ENCODE results near the gene MXI1.

The MXI1 gene

DNA sequence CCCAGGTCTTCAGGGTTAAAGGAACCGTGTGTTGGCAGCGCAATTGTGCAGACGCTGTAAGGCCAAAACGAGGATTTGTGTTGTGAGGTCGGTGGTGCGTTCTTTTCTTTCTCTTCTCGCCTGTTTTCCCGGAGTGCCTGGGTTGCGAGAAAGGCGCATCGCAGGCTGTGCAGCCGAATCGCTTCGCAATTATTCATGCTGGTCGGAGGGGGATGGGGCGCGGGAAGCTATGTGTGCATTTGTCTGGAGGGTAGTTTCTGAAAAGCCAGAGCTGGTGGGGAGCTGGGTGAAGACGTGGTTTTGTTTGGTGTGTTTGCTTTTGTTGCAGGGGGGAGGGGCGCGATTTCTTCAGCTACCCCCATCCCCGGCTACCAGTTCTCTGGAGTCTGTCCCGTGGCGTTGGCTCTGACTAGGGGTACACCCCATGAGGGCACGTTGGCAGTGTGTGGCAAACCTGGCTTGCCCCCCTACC, 2.1 kb downstream of the MXI1 start:
- Histone ChIP-seq H3K4me3 (ENCODE audit: low read depth in 1 of 2, low read length in 2 of 2) (peak overlapping the region; percentile 55 to 92), H3K27ac (ENCODE audit: low read depth, low read length) (peak overlapping the region; percentile 52), H3K27me3 (ENCODE audit: control insufficient read depth in 1 of 2, insufficient read depth in 2 of 2, low read length in 2 of 2) (no peaks in the 10 kb centered on the region), H3K36me3 (ENCODE audit: insufficient read depth, low read length) (no peaks in the 10 kb centered on the region), H3K9me3 (ENCODE audit: low read length) (no peaks in the 10 kb centered on the region), H3K9ac (ENCODE audit: low read length) (peak overlapping the region; percentile 65), H3K4me1 (ENCODE audit: insufficient read depth, low read length) (peaks cover 35% of the 10 kb centered on the region)

DNA sequence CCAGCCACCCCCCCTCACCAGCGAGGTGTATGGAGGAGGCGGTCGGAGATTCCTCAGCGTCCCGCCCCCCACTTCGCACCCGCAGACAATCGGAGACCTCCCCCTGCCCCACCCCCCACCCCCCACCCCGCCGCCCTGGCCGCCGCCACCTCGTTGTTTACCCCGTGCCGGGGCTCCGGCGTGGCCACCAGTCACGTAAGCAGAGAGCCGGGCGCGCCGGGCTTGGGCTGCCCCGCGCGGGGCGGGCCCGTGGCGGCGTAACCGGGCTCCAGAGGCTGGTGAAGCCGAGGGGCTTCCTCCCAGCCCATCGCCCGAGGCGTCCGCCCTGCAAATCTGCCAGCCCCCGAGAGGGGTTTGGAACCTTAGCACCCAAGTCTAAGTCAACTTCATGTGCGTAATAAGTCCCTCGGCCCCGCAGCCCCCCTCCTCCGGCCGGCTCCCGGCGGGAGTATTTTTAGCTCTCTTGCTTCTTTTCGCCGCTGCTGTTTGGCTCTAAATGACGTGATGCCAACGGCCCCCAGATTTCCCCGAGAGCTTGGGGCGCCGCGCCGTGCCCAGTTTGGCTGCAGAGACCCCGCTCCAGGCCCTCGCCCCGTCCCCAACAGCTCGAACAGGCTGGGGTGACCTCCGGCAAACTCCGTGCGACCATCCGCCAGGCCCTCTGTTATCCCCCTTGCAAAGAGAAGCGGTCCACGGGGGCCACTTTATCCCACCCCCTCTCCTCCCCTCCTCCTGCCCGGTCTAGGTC, 2.7 kb downstream of the MXI1 start:
- peak overlapping the region; percentile 69 for H3K9ac ChIP-seq (ENCODE audit: low read length)
- peaks cover 41% of the 10 kb centered on the region for H3K4me1 ChIP-seq (ENCODE audit: insufficient read depth, low read length)

DNA sequence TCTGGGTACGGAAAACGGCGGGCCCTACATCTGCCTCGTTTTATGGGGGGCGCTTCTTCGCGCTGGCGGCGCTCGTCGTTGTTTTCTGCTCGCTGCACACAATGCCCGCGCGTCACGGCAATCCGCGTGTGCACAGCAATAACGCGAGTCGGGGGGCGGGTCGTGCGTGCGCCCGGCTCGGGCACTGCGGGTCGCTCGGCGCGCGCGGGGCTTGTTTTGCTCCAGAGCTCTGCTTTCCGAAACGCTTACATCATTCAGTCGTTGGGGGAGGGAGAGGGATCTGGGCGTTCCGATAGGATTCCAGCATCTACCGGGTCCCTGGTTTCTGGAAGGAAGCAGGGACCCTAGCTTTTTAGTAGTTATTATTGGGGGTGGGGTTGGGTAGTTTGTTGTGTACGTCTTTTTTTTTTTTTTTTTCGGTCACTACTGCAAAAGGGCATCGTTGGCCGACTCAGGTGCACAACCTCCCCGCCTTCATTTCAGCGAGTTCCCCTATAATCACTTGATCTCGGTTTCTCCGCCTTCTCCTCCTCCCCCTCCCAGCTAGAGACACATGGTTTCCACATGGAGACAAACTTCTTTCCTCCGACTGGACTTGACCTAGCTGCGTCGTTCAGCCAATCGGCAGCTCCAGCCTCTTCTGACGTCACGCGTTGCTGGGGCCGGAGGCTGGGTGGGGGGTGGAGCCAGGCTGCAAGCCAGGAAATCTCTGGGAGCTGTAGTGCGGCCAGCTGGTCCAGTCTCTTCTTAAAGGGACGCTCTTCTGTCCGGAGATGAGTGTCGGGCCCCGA, 3.5 kb downstream of the MXI1 start:
- H3K4me1 ChIP-seq (ENCODE audit: insufficient read depth, low read length) = peaks cover 49% of the 10 kb centered on the region
- no peaks in the 10 kb centered on the region for H3K9me3 ChIP-seq (ENCODE audit: low read length)
- peak overlapping the region; percentile 69 for H3K9ac ChIP-seq (ENCODE audit: low read length)
- no peaks in the 10 kb centered on the region for H3K36me3 ChIP-seq (ENCODE audit: insufficient read depth, low read length)
- H3K4me3 ChIP-seq (ENCODE audit: low read depth in 1 of 2, low read length in 2 of 2) = peak overlapping the region; percentile 71 to 84
- H3K27me3 ChIP-seq (ENCODE audit: control insufficient read depth in 1 of 2, insufficient read depth in 2 of 2, low read length in 2 of 2) = no peaks in the 10 kb centered on the region
- H3K27ac ChIP-seq (ENCODE audit: low read depth, low read length) = peak overlapping the region; percentile 97

More for the DNA sequence above, 2.7 kb downstream of the MXI1 start:
- Histone ChIP-seq H3K9me3 (ENCODE audit: low read length) (no peaks in the 10 kb centered on the region), H3K27me3 (ENCODE audit: control insufficient read depth in 1 of 2, insufficient read depth in 2 of 2, low read length in 2 of 2) (no peaks in the 10 kb centered on the region), H3K27ac (ENCODE audit: low read depth, low read length) (peak overlapping the region; percentile 97), H3K4me3 (ENCODE audit: low read depth in 1 of 2, low read length in 2 of 2) (peak overlapping the region; percentile 71 to 92), H3K36me3 (ENCODE audit: insufficient read depth, low read length) (no peaks in the 10 kb centered on the region)

DNA sequence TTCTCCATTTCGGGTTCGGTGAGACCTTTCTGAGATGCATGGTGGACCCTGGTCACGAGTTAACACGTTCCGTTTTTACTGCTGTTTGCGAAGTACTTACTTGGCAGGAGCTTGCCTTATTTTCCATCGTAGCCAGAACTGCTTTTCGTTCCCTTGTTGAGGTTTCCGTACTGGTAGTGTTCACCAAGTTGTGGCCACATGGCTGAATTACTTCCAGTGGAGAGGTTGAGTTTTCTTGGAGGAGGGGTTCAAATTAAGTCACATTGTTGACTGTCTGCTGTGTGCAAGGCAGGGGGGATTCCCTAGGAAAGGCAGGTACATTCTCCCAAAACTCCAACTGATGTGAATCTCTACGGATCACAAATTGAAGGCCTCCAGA, 4.0 kb downstream of the MXI1 start:
- Histone ChIP-seq H3K9ac (ENCODE audit: low read length) (peak overlapping the region; percentile 32), H3K27me3 (ENCODE audit: control insufficient read depth in 1 of 2, insufficient read depth in 2 of 2, low read length in 2 of 2) (no peaks in the 10 kb centered on the region), H3K4me1 (ENCODE audit: insufficient read depth, low read length) (peaks cover 55% of the 10 kb centered on the region), H3K4me3 (ENCODE audit: low read depth in 1 of 2, low read length in 2 of 2) (peak overlapping the region; percentile 33 to 84), H3K9me3 (ENCODE audit: low read length) (no peaks in the 10 kb centered on the region), H3K36me3 (ENCODE audit: insufficient read depth, low read length) (no peaks in the 10 kb centered on the region), H3K27ac (ENCODE audit: low read depth, low read length) (peak overlapping the region; percentile 97)

DNA sequence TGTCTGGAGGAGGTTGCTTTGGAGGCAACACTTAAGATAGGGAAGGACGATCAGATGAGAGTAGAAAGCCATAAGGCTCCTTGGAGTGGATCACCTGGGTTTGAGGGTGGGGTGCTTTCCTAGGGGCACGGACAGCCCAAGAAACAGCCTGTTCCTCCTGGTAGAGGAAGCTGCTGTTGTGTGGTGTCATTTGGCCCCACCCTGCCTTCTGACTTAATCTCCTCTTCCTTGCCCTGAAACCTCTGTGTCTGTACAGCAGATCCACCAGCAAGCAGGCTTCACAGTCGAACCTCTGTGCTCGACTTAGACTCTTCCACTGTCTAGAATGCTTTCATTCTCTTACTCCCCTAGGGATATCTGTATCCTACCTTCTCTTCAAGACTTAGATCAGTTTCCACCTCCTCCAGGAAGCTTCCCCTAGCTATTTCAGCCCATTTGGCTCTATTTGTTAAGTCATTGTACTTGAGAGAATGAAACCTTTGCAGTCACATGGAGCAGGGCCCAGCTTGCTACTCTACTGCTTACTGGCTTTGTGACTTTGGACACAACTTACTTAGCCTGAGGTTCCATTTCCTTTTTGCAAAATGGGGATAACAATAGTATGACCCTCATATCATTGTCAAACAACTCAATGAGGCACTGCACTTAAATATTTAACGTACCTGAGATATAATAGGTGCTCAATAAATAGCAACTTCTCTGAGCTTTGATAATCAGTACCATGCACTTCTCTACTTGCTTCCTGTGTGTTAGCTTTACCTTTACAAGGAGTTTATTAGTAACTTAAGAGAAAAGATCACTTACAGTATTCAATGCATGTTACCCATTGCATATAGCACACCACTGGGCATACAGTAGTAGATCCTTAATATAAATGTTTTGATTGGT, 5.0 kb downstream of the MXI1 start:
- Histone ChIP-seq H3K9ac (ENCODE audit: low read length) (peak overlapping the region; percentile 32), H3K27ac (ENCODE audit: low read depth, low read length) (peak overlapping the region; percentile 97), H3K36me3 (ENCODE audit: insufficient read depth, low read length) (no peaks in the 10 kb centered on the region), H3K27me3 (ENCODE audit: control insufficient read depth in 1 of 2, insufficient read depth in 2 of 2, low read length in 2 of 2) (no peaks in the 10 kb centered on the region), H3K4me3 (ENCODE audit: low read depth in 1 of 2, low read length in 2 of 2) (peak overlapping the region in 1 of 2 donors; percentile 84), H3K9me3 (ENCODE audit: low read length) (no peaks in the 10 kb centered on the region), H3K4me1 (ENCODE audit: insufficient read depth, low read length) (peaks cover 56% of the 10 kb centered on the region)

DNA sequence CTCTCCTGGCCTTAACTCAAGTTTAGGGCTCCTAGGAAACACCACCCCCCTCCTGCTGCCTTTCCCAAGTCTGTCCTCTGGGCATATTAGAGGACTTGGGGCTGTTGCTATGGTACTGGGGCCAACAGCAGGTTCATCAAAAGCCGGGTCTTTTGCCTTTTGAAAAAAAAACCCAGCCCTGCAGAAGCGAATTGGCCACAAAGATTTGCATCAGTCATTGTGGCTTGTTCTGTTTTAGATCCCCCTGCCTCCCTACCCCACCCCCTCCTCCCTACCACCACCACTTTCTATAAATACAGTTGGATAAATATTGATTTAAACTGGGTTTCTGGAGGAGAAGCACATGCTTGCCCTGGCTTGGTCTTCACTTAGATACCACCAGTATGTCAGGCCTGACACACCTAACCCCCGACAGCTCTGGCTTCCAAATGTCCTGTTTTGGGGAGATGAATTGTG, 7.0 kb downstream of the MXI1 start:
- Histone ChIP-seq H3K9me3 (ENCODE audit: low read length) (no peaks in the 10 kb centered on the region), H3K4me1 (ENCODE audit: insufficient read depth, low read length) (peaks cover 60% of the 10 kb centered on the region), H3K4me3 (ENCODE audit: low read depth in 1 of 2, low read length in 2 of 2) (no peak overlapping the region), H3K36me3 (ENCODE audit: insufficient read depth, low read length) (no peaks in the 10 kb centered on the region), H3K9ac (ENCODE audit: low read length) (no peak overlapping the region), H3K27me3 (ENCODE audit: control insufficient read depth in 1 of 2, insufficient read depth in 2 of 2, low read length in 2 of 2) (no peaks in the 10 kb centered on the region), H3K27ac (ENCODE audit: low read depth, low read length) (peak overlapping the region; percentile 63)

DNA sequence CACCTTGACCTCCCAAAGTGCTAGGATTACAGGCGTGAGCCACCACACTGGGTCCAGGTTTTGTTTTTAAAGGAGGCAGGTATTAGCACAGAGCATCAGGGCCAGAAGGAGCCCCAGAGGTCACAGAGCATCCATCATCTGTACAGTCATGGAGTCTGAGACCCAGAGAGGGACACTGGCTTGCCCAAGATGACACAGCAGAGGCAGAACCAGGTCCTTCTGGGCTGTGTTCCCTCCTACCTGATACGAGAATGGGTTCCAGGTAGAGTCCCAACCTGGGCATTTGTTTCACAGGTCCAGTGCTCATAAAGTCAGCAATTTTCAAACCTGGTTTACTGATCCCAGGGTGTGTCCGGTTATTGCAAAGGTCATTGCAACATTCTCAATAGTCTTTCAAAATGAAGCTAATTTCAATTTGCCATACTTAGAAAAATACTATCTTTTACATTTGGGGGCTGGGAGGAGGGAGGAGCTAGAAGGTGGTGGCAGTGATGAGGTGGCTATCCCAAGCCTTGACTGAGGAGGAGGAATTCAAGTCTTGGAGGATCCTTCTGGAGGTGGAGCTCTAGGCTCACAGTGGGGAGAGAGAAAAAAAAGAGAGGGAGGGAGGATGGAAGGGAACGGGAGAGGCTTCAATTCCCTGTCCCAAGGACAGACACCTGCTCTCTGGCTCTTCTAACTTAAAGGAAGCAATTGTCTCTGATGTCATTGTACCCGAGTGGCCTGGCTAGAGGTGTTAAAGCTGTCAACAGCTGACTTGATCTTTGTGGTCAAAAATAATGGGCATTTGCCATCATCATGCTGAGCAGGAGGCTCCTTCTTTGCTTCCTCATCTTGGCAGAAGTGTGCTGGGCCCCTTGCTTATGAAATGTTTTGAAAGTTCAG, 8.1 kb downstream of the MXI1 start:
- Histone ChIP-seq H3K27me3 (ENCODE audit: control insufficient read depth in 1 of 2, insufficient read depth in 2 of 2, low read length in 2 of 2) (no peaks in the 10 kb centered on the region), H3K4me3 (ENCODE audit: low read depth in 1 of 2, low read length in 2 of 2) (no peak overlapping the region), H3K36me3 (ENCODE audit: insufficient read depth, low read length) (no peaks in the 10 kb centered on the region), H3K4me1 (ENCODE audit: insufficient read depth, low read length) (peaks cover 68% of the 10 kb centered on the region), H3K27ac (ENCODE audit: low read depth, low read length) (no peak overlapping the region), H3K9ac (ENCODE audit: low read length) (no peak overlapping the region), H3K9me3 (ENCODE audit: low read length) (no peaks in the 10 kb centered on the region)

DNA sequence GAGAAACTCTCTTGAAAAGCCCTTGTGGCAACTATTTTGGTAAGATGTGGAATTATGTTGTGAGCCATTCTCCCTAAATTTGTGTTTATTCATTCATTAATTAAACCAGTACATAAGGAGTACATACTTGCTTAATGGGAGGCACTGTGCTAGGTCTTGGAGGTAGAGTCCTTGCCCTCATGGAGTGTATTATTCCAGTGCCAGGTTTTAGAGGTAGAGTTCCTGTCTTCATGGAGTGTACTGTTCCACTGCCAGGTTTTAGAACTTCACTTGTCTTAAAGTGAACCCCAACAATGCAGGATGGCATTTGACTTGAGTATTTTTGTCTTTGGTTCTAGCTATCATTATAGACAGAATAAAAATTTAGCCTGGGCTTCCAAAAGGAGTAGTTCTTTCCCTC, 8.8 kb downstream of the MXI1 start:
- Histone ChIP-seq H3K36me3 (ENCODE audit: insufficient read depth, low read length) (no peaks in the 10 kb centered on the region), H3K27ac (ENCODE audit: low read depth, low read length) (no peak overlapping the region), H3K4me1 (ENCODE audit: insufficient read depth, low read length) (peaks cover 75% of the 10 kb centered on the region), H3K9me3 (ENCODE audit: low read length) (no peaks in the 10 kb centered on the region), H3K4me3 (ENCODE audit: low read depth in 1 of 2, low read length in 2 of 2) (no peak overlapping the region), H3K27me3 (ENCODE audit: control insufficient read depth in 1 of 2, insufficient read depth in 2 of 2, low read length in 2 of 2) (no peaks in the 10 kb centered on the region), H3K9ac (ENCODE audit: low read length) (no peak overlapping the region)

DNA sequence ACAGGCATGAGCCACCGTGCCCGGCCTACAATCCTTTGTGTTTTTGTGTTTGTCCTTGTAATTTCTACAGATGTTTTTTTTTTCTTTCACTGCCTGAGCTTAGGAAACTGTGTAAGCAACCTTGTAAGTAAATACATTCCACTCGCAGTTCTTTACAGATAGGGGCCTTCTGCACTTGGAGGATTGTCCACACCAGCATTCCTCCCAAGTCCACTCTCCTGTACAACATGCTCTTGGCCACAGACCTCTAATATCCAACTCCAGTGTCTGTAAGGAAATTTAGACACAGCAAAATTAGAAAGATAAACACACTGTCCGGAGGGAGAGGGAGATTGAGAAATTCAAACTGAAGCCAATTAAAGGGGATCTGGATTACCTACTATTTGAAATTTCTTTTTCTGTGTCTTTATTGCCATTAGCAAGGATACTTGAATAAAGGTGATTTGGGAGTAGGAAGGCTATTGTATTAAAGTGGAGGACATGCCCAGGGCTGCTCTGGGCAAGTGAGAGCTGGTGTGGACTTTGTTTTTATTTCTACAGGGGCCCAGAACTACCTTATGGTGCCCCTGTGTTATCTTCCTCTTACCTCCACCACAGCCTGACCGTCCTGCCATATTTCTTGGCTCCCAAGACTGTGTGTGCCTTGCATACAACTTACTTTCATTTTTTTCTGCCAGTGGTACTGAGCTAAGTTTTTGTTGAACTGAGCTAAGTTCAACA, 9.7 kb downstream of the MXI1 start:
- Histone ChIP-seq H3K36me3 (ENCODE audit: insufficient read depth, low read length) (no peaks in the 10 kb centered on the region), H3K9ac (ENCODE audit: low read length) (no peak overlapping the region), H3K9me3 (ENCODE audit: low read length) (no peaks in the 10 kb centered on the region), H3K27ac (ENCODE audit: low read depth, low read length) (no peak overlapping the region), H3K27me3 (ENCODE audit: control insufficient read depth in 1 of 2, insufficient read depth in 2 of 2, low read length in 2 of 2) (no peaks in the 10 kb centered on the region), H3K4me1 (ENCODE audit: insufficient read depth, low read length) (peaks cover 73% of the 10 kb centered on the region), H3K4me3 (ENCODE audit: low read depth in 1 of 2, low read length in 2 of 2) (no peak overlapping the region)

DNA sequence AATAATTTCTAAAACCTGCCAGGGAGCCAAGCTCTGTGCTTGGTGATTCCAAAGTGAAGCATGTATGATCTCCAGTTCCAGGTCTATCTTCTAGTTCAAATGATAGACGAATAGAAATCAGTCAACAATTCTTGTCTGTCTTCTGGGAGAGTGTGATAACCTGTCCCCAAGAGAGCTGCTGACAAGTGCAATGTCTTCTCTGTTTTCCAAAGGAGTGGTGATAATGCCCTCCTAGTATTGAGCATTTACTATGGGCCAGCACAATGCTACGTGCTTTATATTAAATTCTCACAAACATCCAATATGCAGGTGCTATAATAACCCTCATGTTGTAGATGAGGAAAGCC, 10.2 kb downstream of the MXI1 start:
- no peak overlapping the region for H3K4me3 ChIP-seq (ENCODE audit: low read depth in 1 of 2, low read length in 2 of 2)
- peaks cover 73% of the 10 kb centered on the region for H3K4me1 ChIP-seq (ENCODE audit: insufficient read depth, low read length)
- no peak overlapping the region for H3K9ac ChIP-seq (ENCODE audit: low read length)
- H3K27ac ChIP-seq (ENCODE audit: low read depth, low read length) = no peak overlapping the region
- H3K27me3 ChIP-seq (ENCODE audit: control insufficient read depth in 1 of 2, insufficient read depth in 2 of 2, low read length in 2 of 2) = no peaks in the 10 kb centered on the region
- no peaks in the 10 kb centered on the region for H3K9me3 ChIP-seq (ENCODE audit: low read length)
- no peaks in the 10 kb centered on the region for H3K36me3 ChIP-seq (ENCODE audit: insufficient read depth, low read length)
